Kidney (tissue), 14 donors: Measurements from ENCODE around the gene TRDMT1. TPM values are rescaled to one million over a fixed set of nuclear protein-coding genes. Genes with fewer than 3 reads are reported as not detected.

Source experiments
- DNase-seq, 5 donors: peaks; one replicate each; pipeline ENCODE4 v3.0.0-alpha.2; 2013 to 2020
- FAIRE-seq: peaks from 2 replicates; lab custom pipeline; 2012; peaks lifted over from hg19 to GRCh38; lab: Jason Lieb, UNC
- H3K27ac ChIP-seq, 2 donors: one replicate each; pipeline ENCODE4 v1.7.0; 2013; ENCODE audit warnings: low read depth in 2 of 2, low read length in 2 of 2, inconsistent platforms in 1 of 2
- H3K27me3 ChIP-seq: one replicate; pipeline ENCODE4 v1.7.1; 2013; ENCODE audit warnings: low read length, inconsistent platforms; ENCODE audit not compliant: control insufficient read depth, insufficient read depth
- H3K36me3 ChIP-seq, 3 donors: one replicate each; pipeline versions ENCODE4 v1.7.0 to v1.7.1; 2013; ENCODE audit warnings: low read length in 3 of 3, control low read depth in 1 of 3, inconsistent platforms in 1 of 3; ENCODE audit not compliant: insufficient read depth in 3 of 3, control insufficient read depth in 2 of 3
- H3K4me1 ChIP-seq, 3 donors: one replicate each; pipeline versions ENCODE4 v1.7.0 to v1.7.1; 2013; ENCODE audit warnings: low read length in 3 of 3, inconsistent platforms in 1 of 3, low read depth in 1 of 3; ENCODE audit not compliant: control insufficient read depth in 2 of 3, insufficient read depth in 2 of 3
- H3K4me3 ChIP-seq, 3 donors: one replicate each; pipeline versions ENCODE4 v1.7.0 to v1.8.1; 2013; ENCODE audit warnings: low read length in 3 of 3, control low read depth in 1 of 3, inconsistent platforms in 1 of 3
- H3K9ac ChIP-seq, 3 donors: one replicate each; pipeline versions ENCODE4 v1.7.0 to v1.7.1; 2013; ENCODE audit warnings: low read length in 3 of 3, control low read depth in 1 of 3, inconsistent platforms in 1 of 3
- H3K9me3 ChIP-seq, 3 donors: one replicate each; pipeline versions ENCODE4 v1.7.0 to v1.7.1; 2013; ENCODE audit warnings: low read length in 3 of 3, control low read depth in 1 of 3, inconsistent platforms in 1 of 3; ENCODE audit not compliant: control insufficient read depth in 2 of 3, insufficient read depth in 1 of 3
- CTCF ChIP-seq: IDR thresholded peaks from 3 replicates; pipeline ENCODE4 v1.5.1; 2012; ENCODE audit warnings: mild to moderate bottlenecking, moderate library complexity, borderline replicate concordance; ENCODE audit not compliant: insufficient read depth; ENCODE audit errors: extremely low read depth
- intact Hi-C: fragments of 100-400 bp; cut with DNase I; formaldehyde crosslinking; loops from one replicate; pipeline ENCODE4 v1.11.1; 2022
- polyA plus RNA-seq: library from polyadenylated mRNA; stranded (reverse); fragments of 350-450 nt; fragmentation: Illumina TruSeq; extraction: RNeasy Lipid Tissue Mini Kit (QIAGEN cat#74804); gene quantifications from one replicate; pipeline ENCODE4 v1.2.3, GENCODE V29; 2014; ENCODE audit warnings: low read depth, low replicate concordance; ENCODE audit not compliant: insufficient read depth
- total RNA-seq: library from RNA; stranded (reverse); fragmentation: NEBNext Ultra II Directional; extraction: Animal tissue kit (Norgen Biotek cat#: 25700); gene quantifications from one replicate; pipeline ENCODE4 v1.2.1, GENCODE V29; 2021
- donor health status: control.
- donor health status: control.
- donor health status: control.
- donor health status: control.
- donor health status: control.
- donor health status: DM: yes; HTN: yes; CAD: no.
- donor health status: Normal renal cell carcinoma (clear cell type).

The TRDMT1 gene
- total and polyA plus RNA-seq, 2 donors from 2014 or later: 2.0 to 11.0 TPM

- Histone ChIP-seq H3K9ac (no peak overlapping the region), H3K4me3 (peak overlapping the region in 1 of 3 donors; percentile 23), H3K27ac (peak overlapping the region; percentile 38 to 75), H3K4me1 (peaks cover 0 to 2% (median 0%) of the 10 kb centered on the region in 3 donors), H3K27me3 (no peaks in the 10 kb centered on the region), H3K36me3 (peaks cover 0 to 13% (median 0%) of the 10 kb centered on the region in 3 donors), H3K9me3 (no peaks in the 10 kb centered on the region)
- FAIRE-seq (peak; percentile 45), DNase-seq (peak in 2 of 5 donors; percentile 28 to 38)
- no peak for TF ChIP-seq CTCF
- intact Hi-C loops: no loop called here
These were observed 99.6 kb downstream of the TRDMT1 start for GRCh38 chr10:17101910-17102266.

DNA sequence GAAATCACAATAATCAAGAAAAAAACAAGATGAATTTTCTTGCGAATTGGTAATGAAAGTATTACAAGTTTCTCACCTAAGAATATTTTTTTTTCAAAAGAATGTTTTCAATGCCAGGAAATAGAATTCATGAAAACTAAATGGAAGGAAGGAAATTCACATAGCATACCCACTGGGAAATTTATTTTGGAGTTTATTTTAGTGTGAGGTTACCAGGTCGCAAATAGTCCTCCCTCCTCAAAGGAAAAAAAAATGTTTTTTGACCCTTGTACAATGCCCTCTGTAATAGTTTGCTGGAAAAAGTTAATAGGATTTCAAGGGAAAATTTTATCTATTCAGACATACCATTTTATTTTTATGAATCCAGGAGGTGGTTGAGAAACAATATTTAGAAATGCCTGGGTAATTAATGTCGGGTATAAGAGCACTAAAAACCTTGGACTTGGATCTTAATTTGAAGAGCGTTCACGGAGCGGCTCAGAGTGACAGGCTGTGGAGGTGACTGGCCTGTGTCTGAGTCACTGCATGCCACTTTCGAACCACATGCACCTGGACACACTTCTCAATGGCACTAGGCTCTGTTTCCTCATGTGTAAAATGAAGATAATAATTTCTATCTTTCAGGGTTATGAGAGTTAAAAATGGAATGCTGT is 100.1 kb downstream of the TRDMT1 start:
- peak overlapping the region in 1 of 3 donors; percentile 23 for H3K4me3 ChIP-seq
- peaks cover 0 to 2% (median 0%) of the 10 kb centered on the region in 3 donors for H3K4me1 ChIP-seq
- H3K9me3 ChIP-seq: no peaks in the 10 kb centered on the region
- H3K27me3 ChIP-seq: no peaks in the 10 kb centered on the region
- no peak for TF ChIP-seq CTCF
- H3K9ac ChIP-seq: no peak overlapping the region
- DNase-seq: peak in 1 of 5 donors; percentile 13
- peak overlapping the region; percentile 38 to 75 for H3K27ac ChIP-seq
- intact Hi-C loops: no loop called here
- peak; percentile 76 for FAIRE-seq
- peaks cover 0 to 13% (median 0%) of the 10 kb centered on the region in 3 donors for H3K36me3 ChIP-seq

DNA sequence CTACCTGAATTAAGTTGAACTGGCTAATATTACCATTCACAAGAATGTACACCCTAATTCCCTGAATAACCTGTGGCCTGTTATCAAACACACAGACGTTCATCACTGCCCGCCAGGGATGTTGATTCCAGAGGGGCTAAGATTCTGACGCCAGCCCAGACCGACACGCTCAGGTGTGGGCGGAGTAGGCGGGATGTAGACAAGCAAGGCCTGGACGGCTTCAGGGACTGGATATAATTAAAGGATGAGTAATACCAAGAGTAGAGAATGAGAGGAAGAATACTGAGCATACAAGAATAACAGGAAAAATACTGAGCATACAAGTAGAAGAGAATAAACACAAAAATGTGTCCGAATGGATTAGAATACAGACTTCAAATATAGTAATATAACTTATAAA is 100.9 kb downstream of the TRDMT1 start:
- no peak for TF ChIP-seq CTCF
- Histone ChIP-seq H3K36me3 (peaks cover 0 to 13% (median 0%) of the 10 kb centered on the region in 3 donors), H3K4me3 (no peak overlapping the region), H3K27me3 (no peaks in the 10 kb centered on the region), H3K9ac (no peak overlapping the region), H3K9me3 (no peaks in the 10 kb centered on the region), H3K27ac (peak overlapping the region in 1 of 2 donors; percentile 30), H3K4me1 (peaks cover 0 to 2% (median 0%) of the 10 kb centered on the region in 3 donors)
- no peak for DNase-seq
- intact Hi-C loops: no loop called here
- no peak for FAIRE-seq
